Activated CD4-positive, alpha-beta T cell treated with anti-CD3 and anti-CD28 coated beads, Interleukin-2, amount 10 ng/mL, durations not matched to agents 24 days and 14 days (primary cell): ENCODE data around the gene TMOD3. TPM values are rescaled to one million over a fixed set of nuclear protein-coding genes. Genes with fewer than 3 reads are reported as not detected.
"Not testable (repeated sequence)": the region's sequence is repeated elsewhere in the genome, so short reads cannot be mapped to it uniquely, and the experiment has no call there.

Experiments used
- DNase-seq: peaks from one replicate; pipeline ENCODE4 v3.0.0; 2022
- H3K27ac Mint-ChIP-seq: one replicate; pipeline ENCODE4 v1.8.0; 2022; ENCODE audit warnings: mild to moderate bottlenecking, mixed read lengths
- H3K27me3 Mint-ChIP-seq: one replicate; pipeline ENCODE4 v1.8.0; 2022; ENCODE audit warnings: mixed read lengths
- H3K36me3 Mint-ChIP-seq: one replicate; pipeline ENCODE4 v1.8.0; 2022; ENCODE audit warnings: low read depth, mild to moderate bottlenecking, mixed read lengths
- H3K4me1 Mint-ChIP-seq: one replicate; pipeline ENCODE4 v1.8.0; 2021; ENCODE audit warnings: mixed read lengths
- H3K4me3 Mint-ChIP-seq: one replicate; pipeline ENCODE4 v1.8.0; 2022; ENCODE audit warnings: mild to moderate bottlenecking, moderate library complexity, mixed read lengths
- H3K9me3 Mint-ChIP-seq: one replicate; pipeline ENCODE4 v1.8.0; 2021; ENCODE audit warnings: mixed read lengths
- intact Hi-C: fragments of 100-400 bp; cut with micrococcal nuclease; formaldehyde crosslinking; loops from one replicate; pipeline ENCODE4 v1.15.1; 2023
- total RNA-seq: library from RNA; stranded (reverse); gene quantifications from 2 replicates; pipeline ENCODE4 v1.2.3, GENCODE V29; 2022

TMOD3 gene
- total RNA-seq = 60.8 and 66.6 TPM in 2 replicates

- Mint-ChIP-seq H3K4me3 (peak within 1 kb of the TSS; percentile 98), H3K4me1 (peaks cover 36% of the 10 kb centered on the region), H3K27ac (peak within 1 kb of the TSS; percentile 96), H3K36me3 (peaks cover 9% of the 10 kb centered on the region), H3K27me3 (peaks cover 22% of the 10 kb centered on the region), H3K9me3 (no peaks in the 10 kb centered on the region)
- intact Hi-C loops = loop anchor here (1.0 to 5.0 kb wide), 4 partner anchors 35 to 348 kb away; partner anchors contain the start of gene LYSMD2
- DNase-seq = peak; percentile 97
These were observed at the start of gene TMOD3 for GRCh38 chr15:51829376-51830275. Gene TMOD3, plus strand, starts transcription at chr15:51829653. Its CDS starts 33,232 bp downstream, at chr15:51862885.

DNA sequence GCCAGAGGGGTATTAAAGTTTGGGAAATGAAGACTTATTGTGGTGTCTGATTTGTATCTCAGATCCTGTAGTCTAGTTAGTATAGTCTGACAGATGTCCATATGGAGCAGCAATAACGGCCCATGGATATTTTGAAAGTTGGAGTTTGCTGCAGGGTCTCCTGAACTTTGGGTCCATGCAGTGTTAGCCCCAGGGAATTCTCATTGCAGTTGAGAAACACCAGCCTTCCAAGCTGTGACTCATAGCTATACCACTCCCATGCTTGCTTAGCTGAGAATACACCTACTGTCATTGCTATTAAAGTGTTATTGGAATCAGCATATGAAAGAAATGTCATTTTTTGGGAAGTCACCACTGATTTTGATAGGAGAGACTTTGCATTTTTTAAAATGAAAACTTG is 48.8 kb upstream of the TMOD3 start:
- peaks cover 4% of the 10 kb centered on the region for H3K4me1 Mint-ChIP-seq
- no peaks in the 10 kb centered on the region for H3K9me3 Mint-ChIP-seq
- H3K36me3 Mint-ChIP-seq = peaks cover 19% of the 10 kb centered on the region
- intact Hi-C loops = no loop called here
- H3K27me3 Mint-ChIP-seq = no peaks in the 10 kb centered on the region
- H3K27ac Mint-ChIP-seq = no peak overlapping the region
- no peak for DNase-seq
- H3K4me3 Mint-ChIP-seq = no peak overlapping the region

DNA sequence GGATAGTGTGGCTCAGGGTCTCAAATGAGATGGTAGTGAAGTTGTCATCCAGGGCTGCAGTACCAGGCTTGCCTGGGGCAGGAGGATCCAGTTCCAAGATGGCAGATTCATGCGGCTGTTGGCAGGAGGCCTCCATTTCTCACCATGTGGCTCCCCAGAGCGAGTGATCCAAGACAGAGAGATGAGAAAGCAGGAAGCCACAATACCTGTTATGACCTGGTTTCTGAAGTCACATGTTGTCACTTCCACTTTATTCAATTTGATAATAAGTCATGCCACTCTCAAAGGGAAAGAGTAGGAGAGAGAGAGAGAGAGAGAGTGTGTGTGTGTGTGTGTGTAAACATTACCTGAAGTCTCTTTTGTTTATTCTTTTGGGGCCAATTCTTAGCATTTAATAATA is 47.9 kb upstream of the TMOD3 start:
- Mint-ChIP-seq H3K9me3 (no peaks in the 10 kb centered on the region), H3K4me3 (no peak overlapping the region)
- intact Hi-C loops = no loop called here

DNA sequence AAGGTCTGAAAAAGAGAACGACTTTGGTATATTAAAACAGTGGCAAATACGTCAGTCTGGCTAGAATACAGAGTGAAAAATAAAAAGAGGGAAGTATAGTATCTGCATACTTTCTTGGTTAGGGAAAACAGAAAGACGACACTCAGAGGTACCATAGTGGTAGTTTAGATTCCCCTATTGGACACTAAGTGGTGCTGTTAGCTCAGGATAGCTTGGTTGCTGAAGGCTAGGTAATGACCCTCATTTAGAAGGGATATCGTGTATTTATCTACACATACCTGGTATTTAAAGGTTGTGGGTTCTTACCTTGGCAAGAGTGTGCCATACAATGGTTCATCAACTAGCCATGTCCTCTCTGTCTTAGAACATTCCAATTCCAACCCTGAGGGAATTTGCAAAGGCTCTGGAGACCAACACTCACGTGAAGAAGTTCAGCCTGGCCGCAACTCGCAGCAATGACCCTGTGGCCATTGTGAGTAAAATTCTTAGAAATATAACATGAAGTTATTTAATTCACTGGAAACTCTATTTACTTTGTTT is 47.0 kb upstream of the TMOD3 start:
- intact Hi-C loops = no loop called here

More for the DNA sequence above, 47.9 kb upstream of the TMOD3 start:
- Mint-ChIP-seq H3K4me1 (no peaks in the 10 kb centered on the region), H3K27me3 (no peaks in the 10 kb centered on the region), H3K27ac (no peak overlapping the region), H3K36me3 (peaks cover 22% of the 10 kb centered on the region)
- no peak for DNase-seq

DNA sequence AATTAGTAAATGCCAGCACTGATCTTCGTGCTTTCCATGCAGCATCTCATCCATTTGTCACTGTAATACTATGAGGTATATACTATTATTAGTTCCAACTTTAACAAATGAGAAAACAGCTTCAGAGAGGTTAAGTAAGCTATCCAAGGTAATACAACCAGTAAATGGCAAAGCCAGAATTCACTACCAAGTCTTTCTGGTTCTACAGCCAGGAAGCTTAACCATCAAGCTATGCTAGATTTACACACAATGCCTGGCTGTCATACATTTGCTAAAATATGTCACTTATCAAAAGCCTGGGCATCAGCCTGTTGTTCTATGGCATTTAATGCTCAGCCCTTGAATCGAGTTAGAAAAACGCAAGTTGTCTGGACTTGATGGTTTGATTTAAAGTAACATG is 45.5 kb upstream of the TMOD3 start:
- H3K27me3 Mint-ChIP-seq = no peaks in the 10 kb centered on the region
- no peak overlapping the region for H3K27ac Mint-ChIP-seq
- intact Hi-C loops = no loop called here
- H3K9me3 Mint-ChIP-seq = no peaks in the 10 kb centered on the region
- no peak overlapping the region for H3K4me3 Mint-ChIP-seq
- no peak for DNase-seq
- H3K4me1 Mint-ChIP-seq = no peaks in the 10 kb centered on the region
- peaks cover 29% of the 10 kb centered on the region for H3K36me3 Mint-ChIP-seq

More for the DNA sequence above, 47.0 kb upstream of the TMOD3 start:
- Mint-ChIP-seq H3K4me3 (no peak overlapping the region), H3K36me3 (peaks cover 25% of the 10 kb centered on the region), H3K27ac (no peak overlapping the region), H3K4me1 (no peaks in the 10 kb centered on the region), H3K27me3 (no peaks in the 10 kb centered on the region), H3K9me3 (no peaks in the 10 kb centered on the region)
- DNase-seq = no peak

DNA sequence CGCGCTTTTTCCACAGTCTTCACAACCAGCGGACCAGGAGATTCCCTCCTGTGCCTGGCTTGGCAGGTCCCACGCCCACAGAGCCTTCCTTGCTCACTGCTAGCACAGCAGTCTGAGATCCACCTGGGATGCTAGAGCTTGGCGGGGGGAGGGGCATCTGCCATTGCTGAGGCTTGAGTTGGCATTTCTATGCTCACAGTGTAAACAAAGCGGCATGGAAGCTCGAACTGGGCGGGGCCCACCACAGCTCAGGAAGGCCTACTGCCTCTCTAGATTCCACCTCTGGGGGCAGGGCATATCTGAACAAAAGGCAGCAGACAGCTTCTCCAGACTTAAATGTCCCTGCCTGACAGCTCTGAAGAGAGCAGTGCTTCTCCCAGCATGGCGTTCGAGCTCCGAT is 42.3 kb upstream of the TMOD3 start:
- H3K4me3 Mint-ChIP-seq, H3K4me1 Mint-ChIP-seq, intact Hi-C loops, H3K9me3 Mint-ChIP-seq, DNase-seq, H3K27me3 Mint-ChIP-seq, H3K27ac Mint-ChIP-seq: not testable (repeated sequence)
- H3K36me3 Mint-ChIP-seq = peaks cover 19% of the 10 kb centered on the region

- DNase-seq, H3K9me3 Mint-ChIP-seq, H3K4me3 Mint-ChIP-seq, H3K27me3 Mint-ChIP-seq, H3K4me1 Mint-ChIP-seq, intact Hi-C loops, H3K36me3 Mint-ChIP-seq, H3K27ac Mint-ChIP-seq: not testable (repeated sequence)
These were observed 37.0 kb upstream of the TMOD3 start for GRCh38 chr15:51792474-51792873.

DNA sequence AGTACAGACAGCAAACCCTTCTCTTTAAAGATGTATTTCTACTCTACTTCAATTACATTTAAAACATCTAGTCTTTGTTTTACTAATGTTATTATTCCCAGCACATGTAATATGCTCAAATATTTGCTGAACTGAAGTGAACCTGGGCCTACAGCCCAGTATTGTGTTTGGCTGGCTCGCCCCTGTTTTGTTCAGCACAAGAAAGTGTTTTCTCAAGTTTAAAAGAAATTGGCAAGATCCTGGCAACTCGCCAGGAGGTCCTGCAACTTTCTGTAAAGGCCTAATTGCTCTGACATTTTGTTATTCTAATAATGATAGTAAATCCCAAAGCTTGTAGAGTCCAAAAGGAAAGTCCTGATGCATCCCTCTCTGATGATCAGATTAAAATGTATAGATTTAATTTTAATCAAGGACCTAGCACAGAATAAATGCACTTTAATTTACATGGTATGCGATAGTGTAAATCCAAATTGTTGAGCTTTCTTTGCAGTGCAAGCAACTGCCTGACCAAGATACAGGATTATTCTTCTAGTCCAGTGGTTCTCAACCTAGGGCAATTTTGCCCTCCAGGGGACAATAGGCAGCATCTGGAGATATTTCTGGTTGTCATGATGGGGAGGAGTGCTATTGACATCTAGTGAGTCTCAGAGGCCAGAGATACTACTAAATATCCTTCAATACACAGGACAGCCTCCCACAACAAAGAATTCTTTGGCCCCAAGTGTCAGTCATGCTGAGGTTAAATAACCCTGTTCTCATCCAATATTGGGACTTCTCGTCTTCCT is 35.7 kb upstream of the TMOD3 start:
- no peaks in the 10 kb centered on the region for H3K36me3 Mint-ChIP-seq
- DNase-seq = no peak
- H3K4me1 Mint-ChIP-seq = peaks cover 4% of the 10 kb centered on the region
- H3K9me3 Mint-ChIP-seq = no peaks in the 10 kb centered on the region
- H3K27ac Mint-ChIP-seq = no peak overlapping the region
- H3K4me3 Mint-ChIP-seq = no peak overlapping the region
- intact Hi-C loops = no loop called here
- H3K27me3 Mint-ChIP-seq = peaks cover 5% of the 10 kb centered on the region

DNA sequence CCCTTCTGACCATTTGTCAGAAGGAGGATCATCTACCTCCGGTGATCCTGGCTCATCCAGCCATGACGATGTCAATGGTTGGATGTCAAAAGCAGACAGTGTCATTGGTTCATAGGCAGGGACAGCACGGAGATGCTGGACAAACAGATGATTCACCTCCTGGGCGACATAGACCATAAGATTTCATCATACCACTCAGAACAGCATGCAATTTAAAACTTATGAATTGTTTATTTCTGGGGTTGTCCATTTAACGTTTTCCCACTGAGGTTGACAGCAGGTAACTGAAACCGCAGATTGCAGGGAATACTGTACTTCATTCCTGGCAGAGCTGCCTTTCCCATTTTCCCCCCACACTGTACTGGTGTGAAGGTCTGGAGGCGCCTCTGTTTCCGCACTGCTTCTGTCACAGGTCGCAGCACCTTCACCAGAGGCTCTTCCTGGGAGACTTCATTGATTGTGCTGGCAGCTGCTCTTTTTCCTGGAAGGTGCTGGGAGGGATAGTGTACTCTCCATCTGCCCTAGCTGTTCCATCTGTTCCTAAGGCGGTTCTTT is 32.5 kb upstream of the TMOD3 start:
- Mint-ChIP-seq H3K4me1 (peaks cover 4% of the 10 kb centered on the region), H3K27me3 (no peaks in the 10 kb centered on the region), H3K27ac (no peak overlapping the region), H3K36me3 (peaks cover 1% of the 10 kb centered on the region), H3K4me3 (no peak overlapping the region), H3K9me3 (no peaks in the 10 kb centered on the region)
- no peak for DNase-seq
- intact Hi-C loops = no loop called here

- H3K27ac Mint-ChIP-seq = no peak overlapping the region
- no peak for DNase-seq
- H3K4me1 Mint-ChIP-seq = peaks cover 4% of the 10 kb centered on the region
- no peaks in the 10 kb centered on the region for H3K9me3 Mint-ChIP-seq
- no peaks in the 10 kb centered on the region for H3K27me3 Mint-ChIP-seq
- peaks cover 1% of the 10 kb centered on the region for H3K36me3 Mint-ChIP-seq
- intact Hi-C loops = no loop called here
- H3K4me3 Mint-ChIP-seq = no peak overlapping the region
These were observed 31.2 kb upstream of the TMOD3 start for GRCh38 chr15:51798281-51798680.

DNA sequence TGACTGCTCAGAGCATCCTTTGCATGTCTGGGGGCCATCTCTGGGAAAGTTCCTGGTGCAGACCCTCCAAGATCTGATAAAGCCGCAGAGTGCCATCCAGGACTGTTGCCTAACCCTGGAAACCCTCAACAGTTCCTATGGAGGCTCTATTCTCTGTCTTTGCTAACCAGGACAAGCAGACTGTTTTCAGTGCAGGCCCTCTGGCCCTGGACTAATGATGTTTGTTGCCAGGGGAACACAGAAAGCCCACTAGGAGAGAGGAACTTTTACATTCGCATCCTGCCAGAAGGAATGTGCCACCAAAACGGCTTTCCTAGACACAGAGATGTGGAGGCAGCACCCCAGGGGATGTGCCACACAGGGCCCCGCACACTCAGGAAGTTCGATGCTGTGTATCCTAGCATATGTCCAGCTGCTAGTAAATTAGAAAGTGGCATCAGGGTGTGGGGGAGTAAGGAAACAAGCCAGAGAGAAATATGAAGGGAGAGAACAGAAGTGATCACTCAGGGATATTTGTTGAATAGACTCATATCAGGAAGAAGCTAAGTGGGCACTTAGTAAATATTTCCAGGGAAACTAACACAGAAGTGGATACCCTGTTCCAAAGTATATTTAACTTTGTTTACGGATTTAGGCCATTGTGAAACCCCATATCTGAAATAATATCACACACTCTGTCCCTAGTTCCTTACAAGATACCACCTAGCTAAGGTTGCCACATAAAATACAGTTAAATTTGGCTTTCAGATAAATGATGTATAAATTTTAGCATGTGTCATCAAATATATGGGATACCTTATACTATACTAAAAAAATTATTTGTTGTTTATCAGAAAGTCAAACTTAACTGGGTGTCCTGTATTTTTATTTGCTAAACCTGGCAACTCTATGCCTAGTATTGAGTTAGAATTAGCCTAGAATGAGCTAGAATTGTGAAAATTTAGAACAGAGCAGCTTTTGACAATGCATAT is 29.9 kb upstream of the TMOD3 start:
- Mint-ChIP-seq H3K4me3 (no peak overlapping the region), H3K27ac (no peak overlapping the region), H3K9me3 (no peaks in the 10 kb centered on the region), H3K27me3 (no peaks in the 10 kb centered on the region), H3K4me1 (peaks cover 4% of the 10 kb centered on the region), H3K36me3 (peaks cover 1% of the 10 kb centered on the region)
- no peak for DNase-seq
- intact Hi-C loops = no loop called here

DNA sequence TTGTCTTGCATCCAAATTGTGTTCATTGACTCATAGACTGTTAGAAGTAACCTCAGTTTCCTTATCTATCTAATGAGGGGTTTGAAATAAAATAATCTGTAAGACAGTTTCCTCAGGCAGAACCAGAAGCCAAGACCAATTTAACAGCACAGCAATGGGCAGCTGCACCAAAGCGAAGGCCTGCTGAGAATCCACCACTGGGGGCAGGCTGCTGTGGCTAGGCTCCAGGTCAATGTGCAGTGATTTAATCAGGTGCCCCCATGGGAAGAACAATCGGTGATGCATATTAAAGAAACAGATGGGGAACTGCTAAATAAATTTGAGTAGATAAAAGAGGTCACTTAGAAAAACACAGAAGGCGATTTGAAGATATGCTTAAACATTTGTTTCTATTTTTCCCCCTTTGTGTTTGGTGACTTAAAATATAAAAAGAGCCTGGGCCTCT is 28.0 kb upstream of the TMOD3 start:
- H3K27me3 Mint-ChIP-seq = no peaks in the 10 kb centered on the region
- H3K9me3 Mint-ChIP-seq = no peaks in the 10 kb centered on the region
- peaks cover 4% of the 10 kb centered on the region for H3K4me1 Mint-ChIP-seq
- H3K27ac Mint-ChIP-seq = no peak overlapping the region
- no peak for DNase-seq
- intact Hi-C loops = no loop called here
- no peak overlapping the region for H3K4me3 Mint-ChIP-seq
- peaks cover 1% of the 10 kb centered on the region for H3K36me3 Mint-ChIP-seq

DNA sequence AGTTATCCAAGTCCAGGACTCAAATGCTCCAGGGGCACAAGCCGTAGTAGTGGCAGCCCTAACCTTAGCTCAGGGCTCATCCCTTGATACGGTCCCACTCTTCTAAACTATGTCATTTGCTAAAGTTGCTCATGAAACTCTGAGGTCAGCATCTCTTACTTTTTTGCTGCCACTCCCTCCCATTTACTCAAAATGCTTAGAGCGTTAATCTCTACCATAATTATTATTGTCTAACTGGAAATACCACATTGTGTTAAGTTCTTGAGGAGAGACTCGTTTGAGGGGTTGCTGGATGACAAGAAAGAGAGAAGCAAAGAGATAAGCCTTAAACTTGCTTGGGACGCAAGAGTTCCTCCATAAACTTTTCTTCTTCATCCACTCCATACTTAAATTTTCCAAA is 26.9 kb upstream of the TMOD3 start:
- DNase-seq = no peak
- H3K4me3 Mint-ChIP-seq = no peak overlapping the region
- intact Hi-C loops = no loop called here
- no peaks in the 10 kb centered on the region for H3K9me3 Mint-ChIP-seq
- no peak overlapping the region for H3K27ac Mint-ChIP-seq
- H3K27me3 Mint-ChIP-seq = no peaks in the 10 kb centered on the region
- H3K36me3 Mint-ChIP-seq = peaks cover 8% of the 10 kb centered on the region
- peaks cover 4% of the 10 kb centered on the region for H3K4me1 Mint-ChIP-seq
